ENCODE results near the gene TPCN2. TPM values are rescaled to one million over a fixed set of nuclear protein-coding genes. Genes with fewer than 3 reads are reported as not detected.

The TPCN2 gene
- total RNA-seq, 4 donors from 2014 or later = 1.4 to 4.1 (median 3.3) TPM

- no peak overlapping the region for H3K4me3 ChIP-seq
- H3K4me1 ChIP-seq = no peaks in the 10 kb centered on the region
- no peak for ATAC-seq
These were observed 12.3 kb downstream of the TPCN2 start for GRCh38 chr11:69060806-69061712.

GRCh38 chr11:69061713-69062053 lies 13.0 kb downstream of the TPCN2 start:
- Histone ChIP-seq H3K36me3 (peaks cover 0 to 14% of the 10 kb centered on the region in 2 donors), H3K4me1 (no peaks in the 10 kb centered on the region), H3K27ac (no peak overlapping the region), H3K27me3 (no peaks in the 10 kb centered on the region), H3K4me3 (no peak overlapping the region), H3K9me3 (no peaks in the 10 kb centered on the region)
- in situ Hi-C loops (cut with MboI; ENCODE audit: low sequenced_read_pairs in 4 of 4) = no loop called here
- no peak for ATAC-seq
- no peak for DNase-seq
- intact Hi-C loops (cut with DNase I; ENCODE audit: low total_unique reads) = no loop called here
- no peak for TF ChIP-seq CTCF (IDR thresholded peaks at IDR 0.05 in 4 of 5, conservative IDR thresholded peaks at IDR 0.05 in 1 of 5)
- no peak for TF ChIP-seq POLR2A (IDR thresholded peaks at IDR 0.05)

More at GRCh38 chr11:69060806-69061712, 12.3 kb downstream of the TPCN2 start:
- no peaks in the 10 kb centered on the region for H3K9me3 ChIP-seq
- intact Hi-C loops (cut with DNase I; ENCODE audit: low total_unique reads) = no loop called here
- TF ChIP-seq POLR2A (IDR thresholded peaks at IDR 0.05) (no peak), CTCF (IDR thresholded peaks at IDR 0.05 in 4 of 5, conservative IDR thresholded peaks at IDR 0.05 in 1 of 5) (no peak)
- DNase-seq = no peak
- no peak overlapping the region for H3K27ac ChIP-seq
- in situ Hi-C loops (cut with MboI; ENCODE audit: low sequenced_read_pairs in 4 of 4) = no loop called here
- H3K36me3 ChIP-seq = peaks cover 0 to 14% of the 10 kb centered on the region in 2 donors
- no peaks in the 10 kb centered on the region for H3K27me3 ChIP-seq

GRCh38 chr11:69062169-69062855 lies 13.6 kb downstream of the TPCN2 start:
- Histone ChIP-seq H3K36me3 (peaks cover 0 to 14% of the 10 kb centered on the region in 2 donors), H3K27ac (no peak overlapping the region), H3K27me3 (no peaks in the 10 kb centered on the region), H3K4me1 (no peaks in the 10 kb centered on the region), H3K9me3 (no peaks in the 10 kb centered on the region), H3K4me3 (no peak overlapping the region)
- DNase-seq (no peak), ATAC-seq (no peak)
- TF ChIP-seq CTCF (IDR thresholded peaks at IDR 0.05 in 4 of 5, conservative IDR thresholded peaks at IDR 0.05 in 1 of 5) = no peak
- no peak for TF ChIP-seq POLR2A (IDR thresholded peaks at IDR 0.05)
- intact Hi-C loops (cut with DNase I; ENCODE audit: low total_unique reads) (no loop called here), in situ Hi-C loops (cut with MboI; ENCODE audit: low sequenced_read_pairs in 4 of 4) (no loop called here)

- Histone ChIP-seq H3K36me3 (peaks cover 0 to 14% of the 10 kb centered on the region in 2 donors), H3K27ac (no peak overlapping the region), H3K4me3 (no peak overlapping the region), H3K4me1 (no peaks in the 10 kb centered on the region), H3K27me3 (no peaks in the 10 kb centered on the region), H3K9me3 (no peaks in the 10 kb centered on the region)
- DNase-seq (no peak), ATAC-seq (no peak)
- in situ Hi-C loops (cut with MboI; ENCODE audit: low sequenced_read_pairs in 4 of 4) = no loop called here
- TF ChIP-seq POLR2A (IDR thresholded peaks at IDR 0.05) = no peak
- no peak for TF ChIP-seq CTCF (IDR thresholded peaks at IDR 0.05 in 4 of 5, conservative IDR thresholded peaks at IDR 0.05 in 1 of 5)
- intact Hi-C loops (cut with DNase I; ENCODE audit: low total_unique reads) = no loop called here
These were observed 14.3 kb downstream of the TPCN2 start for GRCh38 chr11:69062873-69063651.

Data from gastrocnemius medialis (tissue), 4 donors.